GM19240 (cell line): ENCODE data around the gene ECEL1.

Source experiments
- DNase-seq: peaks from one replicate; pipeline ENCODE4 v3.0.0; 2011; ENCODE audit warnings: low spot score; ENCODE audit not compliant: insufficient read length

The ECEL1 gene

GRCh38 chr2:232522623-232523401, 35.2 kb upstream of the ECEL1 start:
- no peak for DNase-seq

GRCh38 chr2:232521959-232522622, 34.5 kb upstream of the ECEL1 start:
- DNase-seq: peak; percentile 61

- no peak for DNase-seq
These were observed 33.5 kb upstream of the ECEL1 start for GRCh38 chr2:232521098-232521497.

GRCh38 chr2:232520489-232520888, 32.9 kb upstream of the ECEL1 start:
- DNase-seq: no peak

- DNase-seq: no peak
These were observed 32.2 kb upstream of the ECEL1 start, which contains the start of gene PRSS56 for GRCh38 chr2:232519581-232520438. TSS of gene PRSS56 (plus strand) at chr2:232520388. CDS start at chr2:232520599, 211 bp downstream.

- DNase-seq: no peak
These were observed 31.2 kb upstream of the ECEL1 start for GRCh38 chr2:232518844-232519243.

GRCh38 chr2:232516551-232516950, 28.9 kb upstream of the ECEL1 start:
- DNase-seq: no peak

GRCh38 chr2:232515639-232516038, 28.0 kb upstream of the ECEL1 start:
- no peak for DNase-seq

GRCh38 chr2:232513353-232513752, 25.7 kb upstream of the ECEL1 start:
- no peak for DNase-seq

- no peak for DNase-seq
These were observed 25.0 kb upstream of the ECEL1 start for GRCh38 chr2:232512602-232513001.

GRCh38 chr2:232511336-232511890, 23.8 kb upstream of the ECEL1 start:
- no peak for DNase-seq

- no peak for DNase-seq
These were observed 20.6 kb upstream of the ECEL1 start for GRCh38 chr2:232508251-232508650.

- no peak for DNase-seq
These were observed 19.1 kb upstream of the ECEL1 start for GRCh38 chr2:232506709-232507108.

GRCh38 chr2:232505856-232506255, 18.2 kb upstream of the ECEL1 start:
- DNase-seq: no peak

- DNase-seq: no peak
These were observed 16.8 kb upstream of the ECEL1 start for GRCh38 chr2:232504438-232504837.

GRCh38 chr2:232503809-232504323, 16.2 kb upstream of the ECEL1 start:
- no peak for DNase-seq

- no peak for DNase-seq
These were observed 15.5 kb upstream of the ECEL1 start for GRCh38 chr2:232502911-232503808.

GRCh38 chr2:232502511-232502910, 14.9 kb upstream of the ECEL1 start:
- DNase-seq: no peak

- no peak for DNase-seq
These were observed 14.3 kb upstream of the ECEL1 start for GRCh38 chr2:232501794-232502390.

GRCh38 chr2:232501331-232501771, 13.7 kb upstream of the ECEL1 start:
- no peak for DNase-seq
